Measurements from ENCODE around the gene KPNB1. TPM values are rescaled to one million over a fixed set of nuclear protein-coding genes. Genes with fewer than 3 reads are reported as not detected.
A peak's percentile ranks its signal among the peaks of the same experiment; 100 is the strongest.

KPNB1 gene
- total RNA-seq, 1 donor from 2014 or later, result 365 TPM

- Mint-ChIP-seq H3K36me3 (ENCODE audit: low read depth) (no peaks in the 10 kb centered on the region), H3K4me3 (no peak overlapping the region), H3K27ac (no peak overlapping the region), H3K27me3 (no peaks in the 10 kb centered on the region), H3K4me1 (peaks cover 58% of the 10 kb centered on the region), H3K9me3 (no peaks in the 10 kb centered on the region)
- no peak for ATAC-seq (ENCODE audit: low read depth)
- intact Hi-C loops (cut with micrococcal nuclease), result no loop called here
- no peak for DNase-seq
- ChIA-PET POLR2A (interaction anchor here (1.4 to 2.2 kb wide), 2 partner anchors 21 to 32 kb away, joined by 3 to 10 read pairs; partner anchors contain the start of gene TBX21), CTCF (interaction anchor here (0.8 to 5.2 kb wide), 7 partner anchors 14 to 189 kb away, joined by 3 to 64 read pairs (median 3); partner anchors contain the start of gene TBX21)
- TF ChIP-seq CTCF (IDR thresholded peaks at IDR 0.05), result no peak
Measured at GRCh38 chr17:47700471-47701449, 51.0 kb downstream of the KPNB1 start.

- no peak for TF ChIP-seq CTCF (IDR thresholded peaks at IDR 0.05)
- intact Hi-C loops (cut with micrococcal nuclease), result no loop called here
- no peaks in the 10 kb centered on the region for H3K9me3 Mint-ChIP-seq
- no peak overlapping the region for H3K4me3 Mint-ChIP-seq
- no peaks in the 10 kb centered on the region for H3K36me3 Mint-ChIP-seq (ENCODE audit: low read depth)
- POLR2A ChIA-PET, result interaction anchor here (1.4 kb wide), 1 partner anchor 20 kb away, joined by 3 read pairs; no protein-coding TSS in a partner anchor
- ATAC-seq (ENCODE audit: low read depth) (no peak), DNase-seq (no peak)
- H3K27ac Mint-ChIP-seq, result peak overlapping the region; percentile 69
- CTCF ChIA-PET, result interaction anchor here (0.8 to 5.2 kb wide), 6 partner anchors 13 to 101 kb away, joined by 3 to 64 read pairs (median 3); partner anchors contain the start of gene TBX21
- no peaks in the 10 kb centered on the region for H3K27me3 Mint-ChIP-seq
- peaks cover 67% of the 10 kb centered on the region for H3K4me1 Mint-ChIP-seq
Measured at GRCh38 chr17:47701608-47702007, 51.9 kb downstream of the KPNB1 start.

- no peaks in the 10 kb centered on the region for H3K27me3 Mint-ChIP-seq
- H3K4me3 Mint-ChIP-seq, result peak overlapping the region; percentile 46
- no peak for TF ChIP-seq CTCF (IDR thresholded peaks at IDR 0.05)
- H3K36me3 Mint-ChIP-seq (ENCODE audit: low read depth), result no peaks in the 10 kb centered on the region
- CTCF ChIA-PET, result interaction anchor here (0.8 to 2.9 kb wide), 2 partner anchors 30 to 88 kb away, joined by 3 to 10 read pairs; partner anchors contain the start of gene TBX21
- DNase-seq (no peak), ATAC-seq (ENCODE audit: low read depth) (no peak)
- H3K27ac Mint-ChIP-seq, result peak overlapping the region; percentile 69
- intact Hi-C loops (cut with micrococcal nuclease), result no loop called here
- peaks cover 66% of the 10 kb centered on the region for H3K4me1 Mint-ChIP-seq
- POLR2A ChIA-PET, result interaction anchor here (2.0 kb wide), 1 partner anchor 9 kb away, joined by 13 read pairs; the partner anchor contains the start of gene TBKBP1
- H3K9me3 Mint-ChIP-seq, result no peaks in the 10 kb centered on the region
Measured at GRCh38 chr17:47702391-47702995, 52.8 kb downstream of the KPNB1 start.

- no peak for TF ChIP-seq CTCF (IDR thresholded peaks at IDR 0.05)
- CTCF ChIA-PET, result interaction anchor here (2.9 kb wide), 1 partner anchor 30 kb away, joined by 10 read pairs; the partner anchor contains the start of gene TBX21
- POLR2A ChIA-PET, result interaction anchor here (0.7 to 3.7 kb wide), 8 partner anchors 9 to 33 kb away, joined by 3 to 15 read pairs (median 6); partner anchors contain the start of genes TBKBP1 and TBX21
- peak overlapping the region; percentile 73 for H3K4me3 Mint-ChIP-seq
- peaks cover 65% of the 10 kb centered on the region for H3K4me1 Mint-ChIP-seq
- DNase-seq, result no peak
- no peaks in the 10 kb centered on the region for H3K27me3 Mint-ChIP-seq
- H3K36me3 Mint-ChIP-seq (ENCODE audit: low read depth), result no peaks in the 10 kb centered on the region
- ATAC-seq (ENCODE audit: low read depth), result peak; percentile 54
- H3K9me3 Mint-ChIP-seq, result no peaks in the 10 kb centered on the region
- H3K27ac Mint-ChIP-seq, result peak overlapping the region; percentile 65
- intact Hi-C loops (cut with micrococcal nuclease), result no loop called here
Measured at GRCh38 chr17:47703191-47703591, 53.5 kb downstream of the KPNB1 start.

Data from activated B cell treated with CpG ODN at 0.5 μM for 24 hours (primary cell).